Measurements from ENCODE around the gene MAST3. TPM values are rescaled to one million over a fixed set of nuclear protein-coding genes. Genes with fewer than 3 reads are reported as not detected.

MAST3 gene
- total and polyA plus RNA-seq, 2 donors (not counting 1 experiment from before 2014, with no cell fraction given), result 43.5 to 85.5 TPM

DNA sequence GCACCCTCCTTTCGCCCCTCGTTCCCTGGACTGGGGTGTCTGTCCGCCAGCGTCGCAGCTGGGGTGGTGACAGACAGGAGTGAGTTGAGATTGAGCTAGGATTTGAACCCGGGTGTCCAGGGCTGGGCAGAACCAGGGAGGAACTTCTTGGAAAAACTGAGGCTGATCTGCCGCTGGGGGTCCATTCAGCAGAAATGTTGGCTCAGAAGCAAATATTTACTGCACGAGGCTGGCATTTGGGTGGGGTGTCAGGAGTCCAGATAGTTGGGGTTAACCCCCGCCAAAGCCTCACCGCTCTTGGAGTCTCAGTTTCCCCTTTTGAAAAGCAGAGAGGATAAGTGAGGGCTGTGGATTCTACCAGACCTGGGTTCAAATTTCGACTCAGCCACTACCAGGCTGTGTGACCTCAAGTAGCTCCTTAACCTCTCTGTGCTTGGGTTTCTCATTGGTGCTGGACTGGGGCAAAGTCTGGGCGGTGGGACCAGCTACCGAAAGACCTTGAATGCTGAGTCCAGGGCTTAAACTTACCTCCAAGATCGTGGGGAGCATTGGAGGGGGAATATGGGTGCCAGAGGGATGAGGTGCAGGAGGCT, 20.9 kb downstream of the MAST3 start:
- Mint-ChIP-seq H3K9me3 (ENCODE audit: insufficient read depth) (no peaks in the 10 kb centered on the region), H3K27me3 (no peaks in the 10 kb centered on the region), H3K27ac (peak overlapping the region; percentile 90), H3K4me3 (peak overlapping the region; percentile 86), H3K4me1 (peaks cover 49% of the 10 kb centered on the region)
- DNase-seq (no peak), ATAC-seq (ENCODE audit: low read depth) (no peak)
- Histone ChIP-seq H2AFZ (ENCODE audit: insufficient read depth, low read depth, low read length, poor library complexity, severe bottlenecking) (peak overlapping the region; percentile 70), H3K4me1 (ENCODE audit: control insufficient read depth in 2 of 2, insufficient read depth in 2 of 2, low read length in 2 of 2) (peaks cover 28 to 32% of the 10 kb centered on the region in 2 donors), H3K9ac (ENCODE audit: low read length) (peak overlapping the region; percentile 66), H4K20me1 (ENCODE audit: control insufficient read depth, insufficient read depth, low read length, poor library complexity, severe bottlenecking) (peaks cover 79% of the 10 kb centered on the region), H3K79me2 (ENCODE audit: control insufficient read depth, insufficient read depth, low read length) (peaks cover 89% of the 10 kb centered on the region), H3K4me2 (replicated peaks; ENCODE audit: low read depth, low read length, poor library complexity, severe bottlenecking) (peak overlapping the region; percentile 90), H3K27ac (ENCODE audit: low read length in 2 of 2) (peak overlapping the region; percentile 47 to 69), H3K4me3 (ENCODE audit: control extremely low read depth in 1 of 5, extremely low read depth in 1 of 5, insufficient read depth in 1 of 5, low read depth in 2 of 5, low read length in 4 of 5) (peak overlapping the region; percentile 4 to 71 (median 65)), H3K27me3 (replicated peaks in 1 of 4; ENCODE audit: control extremely low read depth in 1 of 4, control insufficient read depth in 3 of 4, insufficient read depth in 4 of 4, low read length in 3 of 4) (no peaks in the 10 kb centered on the region), H3K36me3 (replicated peaks in 1 of 2; ENCODE audit: control extremely low read depth in 1 of 2, control insufficient read depth in 1 of 2, extremely low read depth in 1 of 2, insufficient read depth in 2 of 2, low read length in 1 of 2) (peaks cover 2 to 44% of the 10 kb centered on the region in 2 experiments), H3K9me3 (ENCODE audit: control extremely low read depth in 1 of 3, control insufficient read depth in 2 of 3, insufficient read depth in 1 of 3, low read length in 2 of 3) (no peaks in the 10 kb centered on the region)
- TF ChIP-seq, protein P1, sequence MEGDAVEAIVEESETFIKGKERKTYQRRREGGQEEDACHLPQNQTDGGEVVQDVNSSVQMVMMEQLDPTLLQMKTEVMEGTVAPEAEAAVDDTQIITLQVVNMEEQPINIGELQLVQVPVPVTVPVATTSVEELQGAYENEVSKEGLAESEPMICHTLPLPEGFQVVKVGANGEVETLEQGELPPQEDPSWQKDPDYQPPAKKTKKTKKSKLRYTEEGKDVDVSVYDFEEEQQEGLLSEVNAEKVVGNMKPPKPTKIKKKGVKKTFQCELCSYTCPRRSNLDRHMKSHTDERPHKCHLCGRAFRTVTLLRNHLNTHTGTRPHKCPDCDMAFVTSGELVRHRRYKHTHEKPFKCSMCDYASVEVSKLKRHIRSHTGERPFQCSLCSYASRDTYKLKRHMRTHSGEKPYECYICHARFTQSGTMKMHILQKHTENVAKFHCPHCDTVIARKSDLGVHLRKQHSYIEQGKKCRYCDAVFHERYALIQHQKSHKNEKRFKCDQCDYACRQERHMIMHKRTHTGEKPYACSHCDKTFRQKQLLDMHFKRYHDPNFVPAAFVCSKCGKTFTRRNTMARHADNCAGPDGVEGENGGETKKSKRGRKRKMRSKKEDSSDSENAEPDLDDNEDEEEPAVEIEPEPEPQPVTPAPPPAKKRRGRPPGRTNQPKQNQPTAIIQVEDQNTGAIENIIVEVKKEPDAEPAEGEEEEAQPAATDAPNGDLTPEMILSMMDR (IDR thresholded peaks at IDR 0.05), result no peak
- TF ChIP-seq EZH2 (IDR thresholded peaks at IDR 0.05; ENCODE audit: borderline replicate concordance, insufficient read depth, low read depth, low read length, poor library complexity, severe bottlenecking), result no peak
- intact Hi-C loops (cut with micrococcal nuclease), result no loop called here
- 44% methylated on average over 14 of the region's 14 CpGs for WGBS (ENCODE audit: insufficient coverage)
- CTCF ChIA-PET, result interaction anchor here (0.6 to 3.8 kb wide), 9 partner anchors 9 to 133 kb away, joined by 3 to 13 read pairs (median 5); partner anchors contain the start of genes ARRDC2 and PIK3R2
- POLR2A ChIA-PET, result interaction anchor here (1.1 to 2.7 kb wide), 7 partner anchors 9 to 118 kb away, joined by 3 to 10 read pairs (median 6); partner anchors contain the start of genes ARRDC2 and PIK3R2
